Upper lobe of right lung (tissue), 1 donor: ENCODE results near the gene LRFN3. TPM values are rescaled to one million over a fixed set of nuclear protein-coding genes. Genes with fewer than 3 reads are reported as not detected.

ENCODE experiments used
- ATAC-seq: fragments of 200-7000 bp; cut with Tn5 transposase; one replicate; pipeline ENCODE4 v1.9.1; 2020; ENCODE audit warnings: mild to moderate bottlenecking, moderate library complexity
- DNase-seq: peaks from one replicate; pipeline ENCODE4 v3.0.0-alpha.2; 2020
- H3K27ac ChIP-seq: fragments of 200-600 bp; one replicate; pipeline ENCODE4 v1.8.0; 2022
- H3K27me3 ChIP-seq: fragments of 200-600 bp; one replicate; pipeline ENCODE4 v1.8.0; 2022; ENCODE audit warnings: mild to moderate bottlenecking
- H3K36me3 ChIP-seq: fragments of 200-600 bp; one replicate; pipeline ENCODE4 v1.8.0; 2022
- H3K4me1 ChIP-seq: fragments of 200-600 bp; one replicate; pipeline ENCODE4 v1.8.0; 2022
- H3K4me3 ChIP-seq: fragments of 200-600 bp; one replicate; pipeline ENCODE4 v1.8.0; 2022; ENCODE audit warnings: mild to moderate bottlenecking
- H3K9me3 ChIP-seq: fragments of 200-600 bp; one replicate; pipeline ENCODE4 v1.8.0; 2022
- CTCF ChIP-seq: fragments of 200-600 bp; IDR thresholded peaks from one replicate; pipeline ENCODE4 v1.8.0; 2022; ENCODE audit warnings: antibody characterized with exemption
- intact Hi-C: fragments of 100-400 bp; cut with DNase I; formaldehyde crosslinking; loops from one replicate; pipeline ENCODE4 v1.11.0; 2022
- total RNA-seq: library from RNA; stranded (reverse); fragmentation: NEBNext Ultra II Directional; extraction: Animal tissue kit (Norgen Biotek cat#: 25700); gene quantifications from one replicate; pipeline ENCODE4 v1.2.1, GENCODE V29; 2021
- donor health status: DM: no; HTN: yes; CAD: no; lungs with severe emphysema.

The LRFN3 gene
- total RNA-seq, 1 donor from 2014 or later: 10.5 TPM

GRCh38 chr19:35992907-35993765 lies 57.0 kb downstream of the LRFN3 start:
- Histone ChIP-seq H3K4me1 (peaks cover 16% of the 10 kb centered on the region), H3K36me3 (peaks cover 7% of the 10 kb centered on the region), H3K27me3 (peaks cover 1% of the 10 kb centered on the region), H3K27ac (no peak overlapping the region), H3K9me3 (no peaks in the 10 kb centered on the region), H3K4me3 (no peak overlapping the region)
- ATAC-seq: no peak
- DNase-seq: no peak
- intact Hi-C loops: no loop called here
- no peak for TF ChIP-seq CTCF

- H3K36me3 ChIP-seq: peaks cover 10% of the 10 kb centered on the region
- no peak for TF ChIP-seq CTCF
Observed at GRCh38 chr19:35993923-35994598, 57.9 kb downstream of the LRFN3 start.

More at GRCh38 chr19:35993923-35994598, 57.9 kb downstream of the LRFN3 start:
- no peak for DNase-seq
- H3K4me1 ChIP-seq: peaks cover 16% of the 10 kb centered on the region
- peak overlapping the region; percentile 99 for H3K4me3 ChIP-seq
- no peaks in the 10 kb centered on the region for H3K9me3 ChIP-seq
- H3K27ac ChIP-seq: no peak overlapping the region
- no peaks in the 10 kb centered on the region for H3K27me3 ChIP-seq
- ATAC-seq: no peak
- intact Hi-C loops: no loop called here

Other genes starting within 250 kb of the LRFN3 start
- 0.23 TPM for gene ZBTB32, start 231.8 kb upstream of the LRFN3 start, total RNA-seq
- gene KMT2B, start 218.4 kb upstream of the LRFN3 start, total RNA-seq: 36.6 TPM
- gene IGFLR1, start 193.9 kb upstream of the LRFN3 start, total RNA-seq: 16.9 TPM
- 26.3 TPM for gene U2AF1L4, start 191.0 kb upstream of the LRFN3 start, total RNA-seq
- gene PSENEN, start 190.7 kb upstream of the LRFN3 start, total RNA-seq: 51.0 TPM
- gene LIN37, start 187.8 kb upstream of the LRFN3 start, total RNA-seq: 11.3 TPM
- gene HSPB6, start 179.3 kb upstream of the LRFN3 start, total RNA-seq: 41.3 TPM
- gene PROSER3, start 178.2 kb upstream of the LRFN3 start, total RNA-seq: 18.2 TPM
- gene ARHGAP33, start 160.8 kb upstream of the LRFN3 start, total RNA-seq: 6.8 TPM
- gene PRODH2, start 123.5 kb upstream of the LRFN3 start, total RNA-seq: not detected
- not detected for gene NPHS1, start 83.9 kb upstream of the LRFN3 start, total RNA-seq
- gene KIRREL2, start 79.5 kb upstream of the LRFN3 start, total RNA-seq: not detected
- gene APLP1, start 67.8 kb upstream of the LRFN3 start, total RNA-seq: 7.0 TPM
- 19.5 TPM for gene NFKBID, start 35.8 kb upstream of the LRFN3 start, total RNA-seq
- 44.0 TPM for gene HCST, start 33.8 kb upstream of the LRFN3 start, total RNA-seq
- 367 TPM for gene TYROBP, start 28.1 kb upstream of the LRFN3 start, total RNA-seq
- gene SDHAF1, start 58.8 kb downstream of the LRFN3 start, total RNA-seq: 14.2 TPM
- 8.1 TPM for gene SYNE4, start 72.4 kb downstream of the LRFN3 start, total RNA-seq
- gene ALKBH6, start 77.8 kb downstream of the LRFN3 start, total RNA-seq: 18.7 TPM
- gene CLIP3, start 96.5 kb downstream of the LRFN3 start, total RNA-seq: 10.5 TPM
- 5.2 TPM for gene THAP8, start 117.9 kb downstream of the LRFN3 start, total RNA-seq
- gene WDR62, start 118.5 kb downstream of the LRFN3 start, total RNA-seq: 0.93 TPM
- gene OVOL3, start 174.8 kb downstream of the LRFN3 start, total RNA-seq: not detected
- gene POLR2I, start 178.5 kb downstream of the LRFN3 start, total RNA-seq: 37.6 TPM
- 82.2 TPM for gene TBCB, start 179.1 kb downstream of the LRFN3 start, total RNA-seq
- gene CAPNS1, start 203.7 kb downstream of the LRFN3 start, total RNA-seq: 582 TPM
- gene COX7A1, start 216.1 kb downstream of the LRFN3 start, total RNA-seq: 79.4 TPM